ENCODE results near the gene TACO1.

TACO1 gene

DNA sequence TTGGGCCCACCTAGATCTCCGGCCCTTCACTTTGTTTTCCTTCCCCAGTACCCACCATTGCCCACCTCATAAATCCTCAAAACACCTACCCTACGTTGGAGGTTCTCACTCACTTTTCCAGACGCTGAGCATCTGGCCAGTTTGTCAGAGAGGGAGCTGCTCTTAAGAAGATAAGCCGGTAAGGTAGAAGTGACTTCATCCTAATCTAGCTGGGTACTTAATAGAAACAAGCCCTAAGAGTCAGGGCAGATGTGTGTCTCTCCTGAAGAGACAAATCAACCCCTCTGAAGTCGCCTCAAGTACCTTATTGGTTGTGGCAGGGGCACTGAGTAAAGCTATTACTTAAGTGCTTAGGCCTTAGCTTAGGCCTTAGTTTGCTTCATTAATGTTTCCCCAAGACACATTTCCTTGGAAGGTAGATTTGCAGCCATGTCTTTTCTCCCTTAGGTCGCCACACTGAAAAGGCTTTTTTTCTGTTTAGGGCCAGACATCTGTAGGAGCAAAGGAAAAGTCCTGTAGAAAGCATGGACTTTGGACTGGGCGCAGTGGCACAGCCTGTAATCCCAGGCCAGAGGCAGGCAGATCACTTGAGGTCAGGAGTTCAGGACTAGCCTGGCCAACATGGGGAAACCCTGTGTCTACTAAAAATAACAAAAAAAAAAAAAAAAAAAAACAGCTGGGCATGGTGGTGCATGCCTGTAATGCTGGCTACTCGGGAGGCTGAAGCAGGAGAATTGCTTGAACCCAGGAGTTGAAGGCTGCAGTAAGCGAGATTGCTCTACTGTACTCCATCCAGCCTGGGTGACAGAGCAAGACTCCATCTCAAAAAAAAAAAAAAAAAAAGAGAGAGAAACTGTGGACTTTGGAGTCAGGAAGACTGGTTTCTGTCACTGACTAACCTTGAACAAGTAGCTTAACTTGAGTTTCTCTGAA is 1.0 kb downstream of the TACO1 start:
- DNase-seq (no peak), ATAC-seq (no peak)

DNA sequence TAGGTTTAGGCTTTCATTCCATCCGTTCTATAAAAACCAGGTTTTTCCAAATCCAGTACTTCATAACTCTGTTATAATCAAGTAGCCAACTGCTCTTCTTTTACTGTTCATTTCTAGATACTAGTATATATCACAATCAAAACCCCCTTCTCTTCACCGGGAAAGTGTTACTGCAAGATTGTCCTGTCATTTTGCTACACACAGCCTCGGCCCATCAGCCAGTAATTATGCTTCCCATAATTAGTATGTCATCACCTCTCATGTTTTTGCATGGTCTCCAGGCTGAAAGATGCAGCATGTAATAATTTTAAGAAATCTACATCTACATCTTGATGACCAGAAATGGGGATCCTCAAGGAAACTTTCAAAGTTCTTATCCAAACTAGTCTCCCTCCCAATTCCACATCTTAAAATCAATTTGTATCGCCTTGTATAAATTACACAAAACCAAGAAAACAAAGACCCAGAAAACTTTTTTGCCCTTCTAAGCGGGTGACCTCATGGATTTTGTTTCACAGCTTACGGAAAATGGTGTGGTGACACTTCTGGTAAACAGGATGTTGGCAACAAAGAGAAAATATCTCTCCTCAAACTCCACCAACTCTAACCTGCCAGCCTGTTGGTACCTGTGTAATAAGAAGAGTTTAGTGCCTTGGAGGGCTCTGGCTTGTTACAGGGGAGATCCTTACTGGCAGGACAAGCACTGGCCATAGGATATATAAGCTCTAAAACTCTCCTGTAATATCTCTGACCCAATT is 9.3 kb downstream of the TACO1 start:
- ATAC-seq = no peak
- no peak for DNase-seq

DNA sequence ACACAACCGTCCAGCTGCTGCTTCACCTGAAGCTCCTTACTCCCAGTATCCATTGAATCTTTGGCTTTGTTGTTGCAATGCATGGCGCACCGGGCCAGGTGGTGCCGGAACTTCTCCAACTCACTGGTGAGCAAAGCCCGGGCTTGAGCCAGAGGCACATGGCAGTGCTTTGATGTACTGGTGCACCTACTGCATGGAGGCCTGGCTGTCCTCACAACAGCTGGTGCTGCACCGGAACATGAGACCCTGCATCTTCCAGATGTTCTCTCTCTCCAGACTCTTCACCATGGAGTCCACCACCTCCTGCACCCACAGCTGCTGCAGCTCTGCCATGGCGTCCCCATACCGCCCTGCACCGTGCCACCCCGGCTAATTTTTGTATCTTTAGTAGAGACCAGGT is 10.2 kb downstream of the TACO1 start:
- DNase-seq (no peak), ATAC-seq (no peak)

DNA sequence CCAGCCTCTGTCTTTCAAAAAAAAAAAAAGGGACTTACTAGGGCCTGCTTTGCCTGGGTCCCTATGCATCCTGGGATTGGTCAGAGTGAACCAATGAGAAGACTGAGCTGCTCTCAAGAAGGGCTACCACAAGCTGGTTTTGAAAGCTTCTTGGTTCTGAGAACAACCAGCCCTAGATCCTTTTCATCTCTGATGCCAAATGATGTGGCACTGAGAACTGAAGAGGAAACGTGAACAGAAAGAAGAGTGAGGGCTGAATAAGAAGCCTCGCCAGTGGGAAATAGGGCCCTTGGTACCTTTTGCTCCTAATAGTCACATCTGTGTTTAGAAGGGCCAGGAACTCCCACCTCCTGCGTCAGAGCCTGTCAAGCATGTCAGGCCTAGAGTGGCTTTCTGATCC is 10.7 kb downstream of the TACO1 start:
- DNase-seq (no peak), ATAC-seq (peak; percentile 47)

DNA sequence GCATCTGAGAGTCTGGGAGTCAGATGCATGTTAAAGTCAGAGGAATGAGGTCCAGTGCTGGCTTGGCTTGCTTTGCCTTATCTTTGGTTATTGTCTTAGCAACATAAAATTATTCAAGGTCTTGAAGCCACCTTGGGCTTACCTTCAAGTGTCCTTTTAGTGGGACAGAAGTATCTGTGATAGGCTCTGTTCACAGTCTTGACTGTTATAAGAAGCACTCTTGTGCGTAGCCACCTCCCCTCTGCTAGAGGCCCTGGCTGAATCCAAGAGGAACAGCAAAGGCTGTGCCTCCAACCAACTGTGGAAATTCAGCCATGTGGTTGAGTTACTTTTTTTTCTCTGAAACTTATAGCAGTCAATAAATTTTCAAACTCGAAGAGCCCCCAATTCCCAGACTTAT is 13.0 kb downstream of the TACO1 start:
- ATAC-seq = no peak

DNA sequence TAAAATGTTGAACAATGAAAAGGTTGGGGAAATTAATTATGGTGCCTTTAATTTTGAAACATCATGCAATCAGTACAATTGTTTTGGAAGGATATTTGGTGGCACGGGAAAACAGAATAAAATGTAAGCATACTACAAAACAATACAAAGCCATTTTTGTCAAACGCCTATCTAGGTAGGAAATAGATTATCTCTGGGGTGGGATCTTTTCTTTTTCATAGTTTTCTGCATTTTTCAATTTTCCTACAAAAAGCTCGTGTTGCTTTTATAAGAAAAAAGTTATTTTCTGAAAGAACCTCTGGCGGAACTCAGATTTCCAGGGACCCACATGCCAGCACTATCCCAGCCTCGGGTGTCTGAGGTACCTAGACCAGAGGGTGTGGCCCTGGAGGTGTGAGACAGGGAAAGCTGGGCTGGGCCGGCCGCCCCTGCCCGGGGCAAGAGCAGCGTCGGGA is 20.6 kb downstream of the TACO1 start:
- ATAC-seq = no peak
- no peak for DNase-seq

More for the DNA sequence above, 13.0 kb downstream of the TACO1 start:
- DNase-seq = no peak

DNA sequence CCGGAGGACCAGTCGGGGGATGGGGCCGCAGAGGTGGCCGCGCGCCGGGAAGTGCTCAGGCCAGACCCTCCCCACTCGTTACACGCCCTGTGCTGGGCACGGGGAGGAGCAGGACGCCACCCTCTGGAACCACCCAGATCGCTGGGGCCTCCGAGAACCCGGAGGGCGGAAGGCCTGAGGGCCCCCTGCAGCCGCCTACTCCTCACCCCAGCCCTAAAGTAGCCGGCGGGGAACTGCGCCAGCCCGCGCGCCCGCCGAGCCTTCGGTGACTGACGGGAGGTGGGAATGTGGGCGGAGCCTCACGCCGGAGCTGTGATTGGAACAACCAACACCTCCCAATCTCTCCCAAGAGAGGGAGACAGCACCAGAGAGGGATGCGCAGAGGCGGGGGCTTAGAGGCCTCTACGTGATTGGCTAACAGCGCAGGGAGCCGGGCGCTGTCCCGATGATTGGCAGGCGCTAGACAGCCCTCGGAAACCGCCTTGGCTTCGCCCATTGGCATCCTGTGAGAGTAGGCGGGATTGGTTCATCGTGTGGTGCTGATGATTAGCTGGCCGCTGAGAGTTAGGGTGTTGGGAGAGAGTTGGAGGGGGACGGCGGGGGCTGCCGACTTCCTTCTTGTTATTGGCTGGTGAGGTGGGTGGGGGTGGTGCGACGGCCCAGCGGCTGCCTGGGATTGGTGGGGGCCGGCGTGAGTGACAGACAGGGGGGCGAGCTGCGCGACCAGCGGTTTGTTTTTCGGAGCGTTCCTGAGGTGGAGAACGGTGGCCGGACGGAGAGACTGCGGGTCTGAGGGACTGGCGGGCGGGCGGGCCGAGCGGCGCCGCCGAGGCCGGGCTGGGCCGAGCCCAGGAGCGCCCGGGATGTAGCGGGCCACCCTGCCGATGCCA is 21.2 kb downstream of the TACO1 start, which contains the start of gene MAP3K3:
MAP3K3 (plus strand) TSS at position 734 of the 890 bp plus-strand sequence. CDS start 343 bp downstream, outside the sequence.
- peak; percentile 95 for ATAC-seq
- peak; percentile 94 for DNase-seq

DNA sequence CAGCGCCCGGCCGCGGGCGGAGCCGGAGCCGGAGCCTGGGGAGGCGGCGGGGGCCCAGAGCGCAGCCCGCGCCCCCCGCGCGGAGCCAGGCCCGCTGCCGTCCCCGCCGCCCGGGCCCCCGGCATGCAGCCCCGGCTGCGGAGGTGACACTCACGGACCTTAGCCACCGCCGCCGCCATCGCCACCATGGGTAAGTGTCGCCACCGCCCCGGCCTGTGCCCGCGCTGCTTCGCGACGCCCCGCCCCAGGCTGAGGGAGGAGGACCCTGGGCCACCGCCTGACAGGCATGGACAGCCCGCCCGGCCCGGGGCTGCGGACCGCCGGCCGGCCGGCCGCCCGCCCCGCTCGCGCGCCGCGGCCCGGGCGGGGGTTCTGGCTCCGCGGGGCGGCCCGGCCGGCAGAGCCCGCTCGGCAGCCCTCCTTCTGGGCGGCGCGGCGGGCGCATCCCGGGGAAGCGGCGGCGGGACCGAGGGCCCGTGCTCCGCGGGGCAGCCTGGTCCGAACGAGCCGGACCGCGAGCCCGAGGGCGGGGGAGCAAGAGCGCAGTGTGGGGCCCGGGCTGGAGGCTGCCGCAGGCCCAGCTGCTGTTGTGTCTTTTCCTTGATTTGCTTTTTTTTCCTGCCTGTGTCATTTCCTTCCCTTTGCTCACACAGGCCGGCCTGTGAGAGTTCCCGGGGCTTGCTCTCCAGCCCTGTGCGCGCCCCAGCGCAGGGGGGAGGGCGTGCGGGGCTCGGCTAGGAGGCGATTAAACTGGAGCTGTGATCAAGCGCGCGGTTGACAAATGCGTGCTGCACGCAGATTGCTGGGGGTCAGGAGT is 22.1 kb downstream of the TACO1 start:
- peak; percentile 20 for ATAC-seq
- peak; percentile 75 for DNase-seq

DNA sequence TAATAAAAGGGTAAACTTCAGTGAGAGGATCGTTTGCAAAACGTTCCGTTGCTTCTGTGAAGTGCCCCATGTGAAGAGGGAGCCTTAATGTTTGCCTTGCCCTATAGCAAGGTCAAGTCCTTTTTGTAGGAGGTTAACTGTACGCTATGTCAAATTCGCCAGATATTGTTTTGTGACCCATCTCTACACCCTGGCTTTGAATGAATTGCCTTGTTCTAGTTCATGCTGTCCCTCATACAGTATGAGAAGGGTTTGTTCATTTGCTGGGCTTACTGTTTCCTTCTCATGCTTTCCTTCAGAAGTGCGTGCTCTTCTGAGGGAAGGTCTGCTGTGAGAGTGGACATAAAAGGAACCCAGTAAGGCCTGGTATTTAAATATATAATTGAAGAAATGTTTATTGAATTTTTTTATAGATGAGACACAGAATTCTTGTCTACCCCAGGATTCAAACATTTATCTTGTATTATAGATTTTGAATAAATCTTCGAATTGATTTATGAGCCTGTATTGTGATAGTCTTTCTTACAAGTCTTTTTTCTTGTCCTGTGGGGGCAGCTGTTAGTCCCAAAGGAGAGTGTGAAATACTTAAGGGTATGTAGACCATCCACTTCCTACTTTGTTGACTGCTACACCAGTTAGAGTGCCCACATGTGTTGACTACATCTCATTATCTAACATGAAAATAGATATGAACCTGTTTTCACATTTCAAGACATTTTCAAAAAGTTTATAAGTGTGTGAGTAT is 23.3 kb downstream of the TACO1 start:
- ATAC-seq = no peak

DNA sequence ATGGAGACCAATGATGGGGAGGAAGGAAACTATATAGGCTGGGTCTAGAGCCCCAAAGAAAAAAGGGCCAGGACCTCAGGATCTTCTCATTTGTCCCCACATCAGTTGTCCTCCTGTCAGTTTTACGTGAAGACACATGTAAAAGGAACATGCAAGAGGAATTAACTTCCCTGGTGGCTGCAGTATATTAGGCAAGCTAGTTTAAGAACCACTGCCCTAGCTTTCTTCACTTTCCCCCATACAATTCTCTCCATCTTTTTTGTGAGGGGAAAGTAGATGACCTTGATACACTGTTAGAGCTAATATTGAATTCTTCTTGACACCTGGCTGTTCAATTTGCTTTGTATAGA is 23.8 kb downstream of the TACO1 start:
- DNase-seq (no peak), ATAC-seq (no peak)

More for the DNA sequence above, 23.3 kb downstream of the TACO1 start:
- DNase-seq = no peak

DNA sequence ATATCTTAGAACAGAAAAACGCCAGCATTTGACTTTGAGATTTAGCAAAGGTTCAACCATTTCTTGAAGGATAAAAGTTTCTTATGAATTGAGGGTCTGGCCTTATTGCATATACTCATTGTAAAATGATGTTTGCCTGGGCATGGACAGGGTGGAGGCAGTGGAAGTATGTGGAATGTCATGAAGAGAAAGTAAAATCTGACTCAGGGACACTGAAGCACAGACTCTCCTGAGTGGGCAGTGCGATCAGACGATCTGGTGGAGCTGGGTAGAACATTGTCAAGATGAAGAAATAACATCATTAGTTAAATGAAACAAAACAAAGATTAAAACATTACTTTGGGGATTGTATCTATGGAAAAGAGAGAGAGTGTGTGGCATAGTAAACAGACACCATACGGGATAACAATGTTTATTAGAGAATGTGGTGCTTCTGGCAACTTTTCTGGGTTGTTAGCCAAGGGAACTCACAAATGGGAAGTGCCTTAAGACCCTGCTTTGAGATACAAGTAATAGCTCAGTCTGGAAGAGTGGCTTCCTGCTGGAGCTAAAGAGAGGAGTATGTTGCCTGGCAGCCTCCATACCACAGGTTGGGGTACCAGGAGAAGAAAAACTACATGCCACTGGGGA is 26.0 kb downstream of the TACO1 start:
- DNase-seq (no peak), ATAC-seq (no peak)

DNA sequence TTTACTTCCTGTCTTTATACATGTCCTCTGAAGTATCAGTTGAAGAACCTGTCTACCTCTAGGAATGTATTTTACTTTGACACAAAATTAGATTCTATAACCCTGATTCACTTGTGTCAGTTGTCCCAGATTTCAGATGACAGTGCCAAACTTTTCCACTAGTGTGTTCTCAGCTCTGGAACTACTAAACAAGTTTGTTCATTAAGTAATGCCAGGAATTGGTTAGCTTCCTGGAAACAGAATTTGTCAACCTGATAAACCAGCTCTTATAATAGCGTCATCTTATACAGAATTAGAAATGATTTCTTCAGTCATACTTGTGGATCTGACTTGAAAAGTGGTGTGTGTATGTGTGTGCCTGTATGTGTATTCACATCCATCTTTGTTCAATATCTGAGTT is 28.9 kb downstream of the TACO1 start:
- ATAC-seq = no peak
- DNase-seq = no peak

DNA sequence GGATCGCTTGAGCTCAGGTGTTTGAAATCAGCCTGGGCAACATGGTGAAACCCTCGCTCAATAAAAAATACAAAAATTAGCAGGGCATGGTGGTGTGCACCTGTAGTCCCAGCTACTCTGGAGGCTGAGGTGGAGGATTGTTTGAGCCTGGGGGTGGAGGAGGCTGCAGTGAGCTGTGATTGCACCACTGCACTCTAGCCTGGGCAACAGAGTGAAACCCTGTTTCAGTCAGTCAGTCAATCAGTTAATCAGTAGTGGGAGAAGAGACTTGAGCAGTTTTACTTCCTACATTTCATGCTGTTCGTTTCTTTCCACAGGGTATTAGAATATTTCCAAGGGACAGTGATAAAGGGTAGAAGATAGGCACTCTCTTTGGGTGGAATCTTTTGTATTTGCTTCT is 30.4 kb downstream of the TACO1 start:
- no peak for DNase-seq
- no peak for ATAC-seq

DNA sequence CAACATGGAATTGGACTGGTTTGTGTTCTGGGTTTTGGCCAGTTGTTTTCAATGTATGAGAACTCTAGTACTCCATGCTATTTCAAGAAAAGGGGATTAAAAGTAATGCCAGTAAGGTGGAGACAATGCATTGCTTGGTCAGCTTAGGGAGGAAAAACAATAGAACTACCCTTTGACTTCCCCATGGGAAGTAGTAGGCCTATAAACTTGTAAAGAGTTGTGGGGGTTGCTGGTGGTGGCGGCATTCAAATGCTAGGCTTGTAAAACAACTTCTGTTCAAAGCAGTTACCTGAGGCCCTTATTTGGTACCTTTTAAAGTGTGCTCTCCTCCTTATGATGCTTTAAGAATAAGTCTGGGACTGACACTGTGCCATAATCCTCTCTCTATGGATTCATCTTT is 30.9 kb downstream of the TACO1 start:
- no peak for ATAC-seq
- no peak for DNase-seq

DNA sequence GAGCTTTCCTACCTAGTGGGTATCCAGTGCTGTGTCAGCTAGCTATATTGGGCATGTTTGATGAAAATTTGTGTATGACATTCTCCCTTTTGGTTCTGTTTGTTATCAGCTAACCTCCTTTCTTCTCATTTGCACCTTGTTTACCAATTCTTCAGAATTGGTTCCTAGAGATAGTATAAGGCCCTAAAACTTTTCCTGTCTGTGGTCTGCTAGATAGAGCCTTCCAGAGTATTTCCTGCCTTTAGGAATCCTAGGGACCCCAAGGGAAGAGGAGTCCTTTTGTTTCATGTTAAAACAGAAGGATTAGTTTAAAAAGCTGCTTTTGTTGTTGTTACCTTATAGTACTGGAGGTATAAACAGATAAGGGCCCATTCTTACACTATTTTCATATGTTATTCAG is 33.0 kb downstream of the TACO1 start:
- DNase-seq (no peak), ATAC-seq (no peak)

DNA sequence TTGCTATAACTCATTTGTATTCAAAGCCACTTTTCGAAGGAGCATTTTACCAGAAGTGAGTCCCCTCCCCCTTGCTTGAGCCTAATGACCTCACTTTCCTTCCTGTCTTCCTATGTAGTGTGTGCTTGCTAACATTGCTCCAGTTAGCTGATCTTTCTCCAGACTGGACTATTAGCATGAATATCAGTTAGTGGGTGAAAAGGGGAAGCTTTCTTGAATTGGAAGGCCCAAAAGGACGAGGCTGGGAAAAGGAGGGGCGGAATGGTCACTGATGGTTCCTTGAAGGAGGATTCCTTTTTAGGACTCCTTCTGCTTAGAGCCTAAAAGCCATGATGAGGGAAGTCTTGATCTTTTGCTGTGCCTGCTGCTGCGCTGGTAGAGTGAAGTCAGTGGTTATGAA is 33.5 kb downstream of the TACO1 start:
- DNase-seq (no peak), ATAC-seq (no peak)

DNA sequence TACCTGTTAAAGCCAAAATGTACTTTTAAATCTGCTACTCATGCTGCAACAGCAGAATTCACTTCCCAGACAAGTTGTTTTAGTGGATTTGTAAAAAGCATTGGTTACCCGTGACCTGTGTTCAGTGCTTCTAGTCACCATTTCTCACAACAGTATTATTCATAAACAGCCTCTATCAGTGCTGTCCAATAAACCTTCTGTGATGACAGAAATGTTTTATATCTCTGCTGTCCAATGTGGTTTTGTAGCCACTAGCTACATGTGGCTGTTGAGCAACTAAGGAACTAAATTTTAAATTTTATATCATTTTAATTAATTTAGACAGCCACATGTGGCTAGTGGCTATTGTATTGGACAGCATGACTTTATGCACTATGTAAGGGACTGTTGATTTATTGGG is 34.1 kb downstream of the TACO1 start:
- ATAC-seq (no peak), DNase-seq (no peak)

DNA sequence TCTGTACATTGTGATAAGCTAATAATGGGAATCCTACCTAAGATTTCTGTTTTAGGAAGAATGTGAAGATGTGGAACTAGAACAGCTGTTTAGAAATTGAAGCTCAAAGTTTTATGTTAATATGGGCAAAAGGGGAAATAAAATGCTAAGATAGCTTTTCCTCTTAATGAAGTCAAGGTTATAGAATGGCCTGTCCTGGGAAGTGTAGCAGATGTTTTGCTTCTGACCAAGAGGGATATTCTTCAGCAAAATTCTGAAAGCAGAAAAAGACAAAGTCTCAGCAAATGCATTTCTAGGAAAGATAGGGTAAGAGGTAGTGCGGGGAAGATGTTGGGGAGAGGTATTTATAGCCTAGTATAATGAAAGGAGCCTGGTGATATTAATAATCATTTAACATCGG is 34.6 kb downstream of the TACO1 start:
- DNase-seq (no peak), ATAC-seq (no peak)

DNA sequence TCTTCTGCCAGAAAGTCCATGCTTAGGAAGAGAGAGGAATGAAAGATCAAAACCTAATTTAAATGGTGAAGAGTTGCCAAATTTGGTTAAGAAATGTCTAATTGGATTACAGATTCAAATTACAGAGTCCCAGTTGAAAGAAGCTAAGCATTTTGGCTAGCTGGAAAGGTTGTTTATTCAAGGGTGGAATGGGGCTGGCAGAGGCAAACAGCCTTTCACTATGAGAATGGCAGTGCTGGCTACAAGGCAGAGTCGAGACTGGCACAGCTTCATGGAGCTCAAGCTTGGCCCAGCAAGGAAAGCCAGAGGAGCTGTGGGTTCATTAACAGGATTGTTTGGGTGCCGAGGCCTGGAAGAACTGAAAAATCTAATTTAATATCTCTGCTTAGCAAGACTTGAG is 35.1 kb downstream of the TACO1 start:
- DNase-seq (no peak), ATAC-seq (no peak)

DNA sequence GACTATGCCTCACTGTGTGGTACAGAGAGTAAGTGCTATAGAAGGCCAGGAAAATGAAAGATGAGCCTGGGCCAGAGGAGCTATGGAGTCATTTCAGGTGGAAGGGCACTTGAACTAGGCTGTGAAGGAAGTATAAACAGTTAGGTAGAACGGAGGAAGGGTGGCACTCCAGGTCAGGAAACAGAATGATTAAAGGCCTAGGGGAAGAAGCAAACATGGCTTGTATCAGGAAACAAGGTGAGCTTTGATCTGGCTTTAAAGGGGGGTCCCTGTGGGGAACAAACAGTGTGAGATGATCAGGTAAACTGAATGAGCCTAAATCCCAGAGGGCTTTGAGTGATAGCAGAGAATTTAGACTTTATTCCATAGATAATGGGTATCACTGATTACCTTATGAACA is 38.4 kb downstream of the TACO1 start:
- ATAC-seq (no peak), DNase-seq (no peak)

All from stimulated activated naive CD8-positive, alpha-beta T cell treated with anti-CD3 and anti-CD28 coated beads, Interleukin-15, Interleukin-2, amounts not matched to agents 100 U/mL and 50 U/mL, for 24 hours (primary cell).